GF-D8 (cell line): ENCODE measurements around the gene C1orf210.

Source experiments
- DNase-seq: peaks from one replicate; lab custom pipeline; 2025; lab: John Stamatoyannopoulos, UW

C1orf210 gene

GRCh38 chr1:43285269-43285990 lies at the start of gene C1orf210:
TSS of gene C1orf210 (minus strand) at chr1:43285581. CDS start at chr1:43283270, 2,311 bp downstream.
- DNase-seq, result no peak

DNA sequence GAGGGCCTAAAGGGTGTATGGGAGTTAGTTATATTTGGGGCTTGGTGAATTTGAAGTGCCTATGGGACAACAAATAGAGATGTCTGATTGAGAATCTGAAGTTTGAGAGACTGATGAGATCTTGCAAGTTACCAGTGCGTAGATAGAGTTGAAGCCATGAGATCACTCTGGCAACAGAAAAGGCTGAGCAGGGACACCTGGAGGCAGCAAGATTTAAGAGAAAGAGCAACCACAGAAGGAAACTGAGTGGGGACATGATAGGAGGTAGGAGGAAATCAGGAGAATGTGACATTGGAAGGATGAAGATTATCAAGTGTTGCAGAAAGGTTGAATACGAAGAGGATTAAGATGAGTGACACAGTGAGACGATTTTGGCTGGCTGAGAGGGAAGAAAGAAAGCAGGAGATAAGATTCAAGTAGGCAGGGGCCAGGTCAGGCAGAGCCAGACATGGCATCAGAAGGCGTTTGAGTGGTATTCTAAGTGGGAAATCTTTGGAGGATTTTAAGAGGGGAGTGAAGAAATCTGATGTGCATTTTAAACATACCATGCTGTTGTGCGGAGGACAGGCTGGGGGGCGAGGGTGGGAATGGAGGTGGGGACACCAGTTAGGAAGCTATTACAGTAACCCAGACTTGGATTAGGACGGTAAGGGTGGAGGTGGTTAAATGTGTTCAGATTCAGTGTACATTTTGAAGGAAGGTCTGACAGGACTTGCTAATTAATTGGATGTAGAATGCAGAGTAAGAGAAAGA lies 49.2 kb upstream of the C1orf210 start:
- DNase-seq, result no peak

DNA sequence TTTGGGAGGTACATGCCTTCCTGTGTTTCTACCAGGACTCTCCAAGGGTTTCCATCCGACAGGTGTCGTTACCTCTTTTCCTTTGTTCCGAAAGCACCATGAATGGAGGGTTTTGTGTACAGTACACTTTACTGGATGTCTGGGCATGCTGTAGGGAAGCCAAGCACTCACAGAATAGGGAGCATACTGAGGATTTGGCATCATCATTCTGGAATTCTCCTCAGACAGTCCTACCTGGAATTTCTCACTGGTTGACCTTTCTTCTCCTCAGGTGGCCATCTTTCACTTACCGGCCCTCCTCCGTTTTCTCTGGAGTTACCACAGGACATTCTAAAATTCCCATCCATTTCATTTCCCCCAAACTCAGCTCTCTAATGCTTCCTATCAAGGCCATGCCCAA lies 46.3 kb upstream of the C1orf210 start:
- no peak for DNase-seq

DNA sequence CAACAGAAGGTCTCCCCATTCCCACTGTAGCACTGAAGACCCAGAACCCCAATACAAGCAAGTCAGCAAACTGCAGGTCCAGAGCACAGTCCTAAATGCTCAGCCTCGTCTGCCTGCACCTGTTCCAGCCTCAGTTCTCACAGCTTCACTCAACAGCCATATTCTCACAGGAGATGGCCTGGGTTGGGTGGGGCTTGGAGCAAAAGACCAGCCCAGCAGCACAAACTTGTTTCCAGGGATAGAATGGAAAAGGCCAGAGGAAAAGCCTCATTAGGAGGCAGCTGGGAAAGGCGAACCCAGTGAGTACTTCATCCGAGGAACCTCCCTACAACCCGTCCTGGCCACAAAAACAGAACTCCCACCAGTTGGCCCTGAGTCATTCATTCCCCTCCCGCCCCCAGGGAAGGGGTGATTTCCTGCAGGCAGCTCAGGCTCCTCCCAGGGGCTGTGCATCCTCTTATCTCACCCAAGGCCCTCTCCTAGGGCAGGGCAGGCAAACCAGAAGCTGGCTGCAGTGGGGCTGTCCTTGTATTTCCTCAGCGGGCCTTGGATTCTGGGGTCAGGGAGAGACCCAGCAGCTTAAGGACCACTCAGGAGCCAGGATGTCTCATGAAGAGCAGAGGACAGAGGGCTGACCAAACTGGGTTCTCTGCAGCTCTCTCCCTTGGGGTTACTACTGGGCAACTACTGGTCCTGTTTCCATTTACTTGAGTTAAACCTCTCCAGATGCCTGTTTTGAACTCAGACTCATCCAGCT lies 44.8 kb upstream of the C1orf210 start:
- DNase-seq, result no peak

- DNase-seq, result no peak
Measured at GRCh38 chr1:43327549-43328292, 42.3 kb upstream of the C1orf210 start.

GRCh38 chr1:43325381-43325780 lies 40.0 kb upstream of the C1orf210 start:
- DNase-seq, result no peak

DNA sequence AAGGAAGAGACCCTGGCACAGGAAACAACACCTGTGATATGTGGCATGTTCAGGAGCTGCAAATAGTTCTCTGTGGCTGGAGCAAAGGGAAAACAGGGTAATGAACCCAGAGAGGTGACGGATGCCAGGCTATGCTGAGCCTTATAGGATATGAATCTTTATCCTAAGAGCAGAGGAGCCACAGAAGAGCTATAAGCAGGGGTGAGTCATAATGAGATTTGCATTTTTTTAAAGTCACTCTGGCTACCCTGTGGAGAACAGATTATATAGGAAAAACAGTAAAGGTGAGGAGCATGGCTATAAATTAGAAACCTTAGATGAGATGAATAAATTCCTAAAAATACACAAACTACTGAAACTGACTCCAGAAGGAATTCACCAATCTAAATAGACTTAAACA lies 39.4 kb upstream of the C1orf210 start:
- DNase-seq, result no peak

DNA sequence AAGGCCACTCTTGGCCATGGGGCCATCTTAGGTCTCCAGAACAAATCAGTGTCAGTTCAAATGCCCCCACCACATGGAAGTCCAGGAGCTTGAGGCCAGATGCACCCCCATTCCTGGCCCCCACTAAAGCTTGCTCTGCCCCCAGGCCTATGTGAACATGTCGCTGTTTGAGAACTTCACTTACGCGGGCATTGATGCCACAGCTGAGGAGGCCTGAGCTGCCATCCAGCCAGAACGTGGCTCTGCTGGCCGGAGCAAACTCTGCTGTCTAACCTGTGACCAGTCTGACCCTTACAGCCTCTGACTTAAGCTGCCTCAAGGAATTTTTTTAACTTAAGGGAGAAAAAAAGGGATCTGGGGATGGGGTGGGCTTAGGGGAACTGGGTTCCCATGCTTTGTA lies 37.1 kb upstream of the C1orf210 start:
- DNase-seq, result no peak

- no peak for DNase-seq
Measured at GRCh38 chr1:43321331-43321891, 36.0 kb upstream of the C1orf210 start.

DNA sequence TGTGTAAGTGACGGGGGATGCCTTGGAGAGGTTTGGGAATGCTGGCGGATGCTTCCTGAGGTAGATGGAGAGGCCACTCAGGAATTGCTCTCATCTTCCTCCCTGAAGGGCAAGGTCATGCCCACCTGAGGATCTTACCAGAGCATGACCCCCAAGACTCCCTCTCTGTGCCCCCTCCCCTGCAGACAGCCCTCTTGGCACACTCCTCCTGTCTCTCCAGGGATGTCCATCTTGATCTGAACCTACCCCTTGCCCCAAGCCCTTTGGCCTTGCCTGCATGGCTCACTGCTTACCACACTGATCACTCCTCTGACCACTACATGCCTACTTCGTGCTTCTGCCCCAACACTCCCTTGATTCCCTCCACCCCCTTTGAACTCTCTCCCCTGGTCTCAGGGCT lies 34.4 kb upstream of the C1orf210 start:
- DNase-seq, result no peak

DNA sequence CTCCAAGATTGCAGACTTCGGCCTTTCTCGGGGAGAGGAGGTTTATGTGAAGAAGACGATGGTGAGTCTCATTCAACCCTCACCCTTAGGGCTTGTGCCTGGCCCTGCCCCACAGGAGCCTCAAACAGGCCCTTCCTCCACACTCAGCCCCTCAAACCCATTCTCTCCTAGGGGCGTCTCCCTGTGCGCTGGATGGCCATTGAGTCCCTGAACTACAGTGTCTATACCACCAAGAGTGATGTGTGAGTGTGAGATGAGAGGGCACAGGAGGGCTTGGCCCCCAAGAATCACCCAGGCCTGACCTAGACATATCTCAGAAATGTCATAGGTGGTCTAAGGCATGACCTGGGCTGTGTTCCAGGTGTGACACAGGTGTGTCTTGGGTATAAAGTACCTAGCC lies 33.9 kb upstream of the C1orf210 start:
- no peak for DNase-seq

GRCh38 chr1:43318831-43319230 lies 33.5 kb upstream of the C1orf210 start:
- DNase-seq, result no peak

GRCh38 chr1:43317817-43318471 lies 32.6 kb upstream of the C1orf210 start:
- DNase-seq, result no peak

DNA sequence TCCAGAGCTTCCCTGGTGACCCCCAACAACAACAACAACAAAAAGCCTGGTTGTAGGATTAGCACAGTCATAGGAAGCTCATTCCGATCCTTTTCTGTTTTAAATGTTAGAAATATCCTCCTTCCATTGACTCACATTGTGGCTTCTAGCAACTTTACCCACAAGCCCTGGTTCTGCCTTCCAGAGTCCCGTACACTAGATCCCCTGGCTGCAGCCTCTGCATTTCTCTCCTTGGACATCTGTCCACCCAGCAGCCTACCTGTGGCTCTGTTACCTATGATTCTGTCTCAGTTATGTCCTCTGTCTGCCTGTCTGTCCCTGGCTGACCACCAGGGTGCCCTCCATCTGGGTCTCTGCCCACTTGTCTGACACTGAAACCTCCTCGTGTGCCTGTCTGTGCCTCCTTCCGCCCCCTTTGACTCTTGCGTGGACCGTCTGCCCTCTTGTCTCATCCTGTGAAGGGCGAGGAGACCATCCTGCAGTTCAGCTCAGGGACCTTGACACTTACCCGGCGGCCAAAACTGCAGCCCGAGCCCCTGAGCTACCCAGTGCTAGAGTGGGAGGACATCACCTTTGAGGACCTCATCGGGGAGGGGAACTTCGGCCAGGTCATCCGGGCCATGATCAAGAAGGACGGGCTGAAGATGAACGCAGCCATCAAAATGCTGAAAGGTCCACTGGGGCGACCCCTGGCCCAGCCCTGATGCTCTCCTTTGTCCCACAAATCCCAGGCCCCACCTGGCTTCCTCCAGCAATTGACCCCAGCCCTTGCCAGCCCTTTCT lies 31.5 kb upstream of the C1orf210 start:
- no peak for DNase-seq

DNA sequence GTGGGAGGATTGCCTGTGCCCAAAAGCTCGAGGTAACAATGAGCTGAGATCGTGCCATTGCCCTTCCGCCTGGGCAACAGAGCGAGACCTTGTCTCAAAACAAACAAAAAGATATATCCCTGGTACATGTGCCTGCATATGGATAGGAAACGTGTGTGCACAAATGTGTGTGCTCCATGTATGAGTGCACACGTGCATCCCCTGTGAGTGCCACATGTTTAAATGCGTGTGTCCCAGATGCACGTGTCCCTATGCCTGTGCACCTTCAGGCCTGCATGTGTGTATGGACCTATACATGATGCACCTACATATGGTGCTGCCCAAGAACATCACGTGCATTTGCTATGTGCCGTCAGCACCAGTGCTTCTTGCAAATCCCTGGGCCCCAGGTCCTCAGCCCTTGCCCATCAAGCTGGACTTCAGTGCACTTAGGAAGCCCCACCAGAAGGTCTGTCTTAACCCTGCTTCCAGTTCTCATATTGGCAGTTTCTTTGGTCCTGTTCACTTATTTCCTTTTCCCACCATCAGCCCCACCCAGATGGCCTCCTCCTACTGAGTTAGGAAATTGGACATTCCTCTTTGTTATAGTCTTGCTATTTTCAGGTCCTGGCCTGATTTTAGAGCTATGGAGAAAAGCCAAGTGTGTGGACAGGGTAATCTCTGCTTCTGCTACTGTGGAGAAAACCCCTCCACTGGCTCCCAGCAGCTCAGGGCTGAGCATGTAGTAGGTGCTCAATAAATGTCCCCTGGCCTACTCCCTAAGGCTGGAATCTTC lies 30.8 kb upstream of the C1orf210 start:
- DNase-seq, result no peak

DNA sequence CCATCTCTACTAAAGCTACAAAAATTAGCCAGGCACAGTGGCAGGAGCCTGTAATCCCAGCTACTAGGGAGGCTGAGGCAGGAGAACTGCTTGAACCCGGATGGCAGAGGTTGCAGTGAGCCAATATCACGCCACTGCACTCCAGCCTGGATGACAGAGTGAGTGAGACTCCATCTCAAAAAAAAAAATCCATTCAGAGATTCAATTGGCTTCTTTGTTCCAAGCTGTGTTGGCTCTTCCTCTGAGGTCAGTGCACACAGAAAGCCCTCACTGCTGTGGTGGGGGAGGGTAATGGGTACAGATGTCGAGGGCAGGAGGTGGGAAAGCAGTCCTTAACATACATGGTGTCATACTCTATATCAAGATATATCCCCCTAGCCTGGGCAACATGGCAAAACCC lies 30.1 kb upstream of the C1orf210 start:
- no peak for DNase-seq

- no peak for DNase-seq
Measured at GRCh38 chr1:43314233-43314632, 28.9 kb upstream of the C1orf210 start.

- no peak for DNase-seq
Measured at GRCh38 chr1:43313771-43314170, 28.4 kb upstream of the C1orf210 start.

DNA sequence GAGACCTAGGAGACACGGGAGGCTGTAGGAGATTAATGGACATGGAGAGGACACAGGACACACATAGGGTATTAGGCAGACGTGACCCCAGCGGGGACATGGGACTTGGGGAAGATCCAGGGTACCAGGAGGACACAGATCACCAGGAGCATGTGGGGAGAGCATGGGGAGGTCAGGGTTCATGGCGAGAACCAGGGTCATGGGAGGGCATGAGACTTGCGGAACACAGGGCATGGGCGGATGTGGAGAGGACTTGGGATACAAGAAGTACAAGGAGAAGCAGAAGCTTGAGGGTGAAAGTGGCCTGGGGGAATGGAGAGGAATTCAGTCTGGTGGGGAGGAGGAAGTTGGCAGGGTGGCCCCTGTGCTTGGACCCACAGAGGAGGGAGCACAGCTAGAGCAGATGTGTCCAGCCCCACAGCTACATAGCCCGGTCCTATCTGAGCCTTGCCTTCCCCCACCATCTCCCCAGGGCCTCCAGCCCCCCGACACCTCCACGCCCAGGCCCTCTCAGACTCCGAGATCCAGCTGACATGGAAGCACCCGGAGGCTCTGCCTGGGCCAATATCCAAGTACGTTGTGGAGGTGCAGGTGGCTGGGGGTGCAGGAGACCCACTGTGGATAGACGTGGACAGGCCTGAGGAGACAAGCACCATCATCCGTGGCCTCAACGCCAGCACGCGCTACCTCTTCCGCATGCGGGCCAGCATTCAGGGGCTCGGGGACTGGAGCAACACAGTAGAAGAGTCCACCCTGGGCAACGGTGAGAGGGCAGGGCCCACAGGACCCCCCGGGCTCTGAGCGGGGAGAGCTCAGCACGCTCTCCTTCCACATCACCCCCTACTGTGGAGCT lies 27.5 kb upstream of the C1orf210 start:
- no peak for DNase-seq
